ENCODE results near the gene ZBTB7C. TPM values are rescaled to one million over a fixed set of nuclear protein-coding genes. Genes with fewer than 3 reads are reported as not detected.

ZBTB7C gene
- total and polyA plus RNA-seq, 9 of the 15 experiments (the other 6 are each of a cell fraction or from before 2014, with no cell fraction given), result not detected

GRCh38 chr18:48455555-48456478, 46.6 kb upstream of the ZBTB7C start:
- H3K4me2 ChIP-seq (ENCODE audit: insufficient read depth, low read length), result no peak overlapping the region

More at GRCh38 chr18:48455555-48456478, 46.6 kb upstream of the ZBTB7C start:
- no peak for DNase-seq (ENCODE audit: extremely low read depth in 1 of 4, low spot score in 3 of 4)
- CTCF ChIA-PET (ENCODE audit: low intra/inter-chr PET ratio), result no interaction called here
- no peak for FAIRE-seq
- Histone ChIP-seq H3K79me2 (ENCODE audit: control insufficient read depth, insufficient read depth, low read length) (no peaks in the 10 kb centered on the region), H4K20me1 (replicated peaks; ENCODE audit: control insufficient read depth, insufficient read depth, low read length) (no peaks in the 10 kb centered on the region), H3K4me1 (replicated peaks in 1 of 2; ENCODE audit: control insufficient read depth in 2 of 2, insufficient read depth in 2 of 2, low read length in 2 of 2) (no peaks in the 10 kb centered on the region), H3K9me1 (ENCODE audit: control insufficient read depth, insufficient read depth, low read length) (no peaks in the 10 kb centered on the region), H3K4me3 (no peak overlapping the region), H3K9me3 (replicated peaks; ENCODE audit: control insufficient read depth, insufficient read depth, low read depth, low read length) (no peaks in the 10 kb centered on the region), H3K9ac (ENCODE audit: insufficient read depth in 1 of 2, low read depth in 2 of 2, low read length in 2 of 2) (no peak overlapping the region), H2AFZ (ENCODE audit: low read depth, low read length) (no peak overlapping the region), H3K27me3 (ENCODE audit: control insufficient read depth in 2 of 2, insufficient read depth in 2 of 2, low read length in 2 of 2) (peaks cover 3 to 38% of the 10 kb centered on the region in 2 experiments; a peak in 4 of 5 replicates), H3K27ac (ENCODE audit: extremely low read depth, low read depth, low read length) (no peak overlapping the region), H3K36me3 (ENCODE audit: control insufficient read depth, insufficient read depth, low read length) (no peaks in the 10 kb centered on the region)
- TF ChIP-seq, protein P1, sequence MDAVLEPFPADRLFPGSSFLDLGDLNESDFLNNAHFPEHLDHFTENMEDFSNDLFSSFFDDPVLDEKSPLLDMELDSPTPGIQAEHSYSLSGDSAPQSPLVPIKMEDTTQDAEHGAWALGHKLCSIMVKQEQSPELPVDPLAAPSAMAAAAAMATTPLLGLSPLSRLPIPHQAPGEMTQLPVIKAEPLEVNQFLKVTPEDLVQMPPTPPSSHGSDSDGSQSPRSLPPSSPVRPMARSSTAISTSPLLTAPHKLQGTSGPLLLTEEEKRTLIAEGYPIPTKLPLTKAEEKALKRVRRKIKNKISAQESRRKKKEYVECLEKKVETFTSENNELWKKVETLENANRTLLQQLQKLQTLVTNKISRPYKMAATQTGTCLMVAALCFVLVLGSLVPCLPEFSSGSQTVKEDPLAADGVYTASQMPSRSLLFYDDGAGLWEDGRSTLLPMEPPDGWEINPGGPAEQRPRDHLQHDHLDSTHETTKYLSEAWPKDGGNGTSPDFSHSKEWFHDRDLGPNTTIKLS (IDR thresholded peaks at IDR 0.05; ENCODE audit: borderline replicate concordance, low read depth), result no peak
- TF ChIP-seq ZNF12 (CRISPR knock-in tag; IDR thresholded peaks at IDR 0.05) (no peak), E2F6 (IDR thresholded peaks at IDR 0.05; ENCODE audit: borderline replicate concordance in 1 of 2, extremely low read depth in 1 of 2, insufficient read depth in 1 of 2, insufficient read length in 1 of 2, low read depth in 1 of 2, low read length in 1 of 2, poor library complexity in 1 of 2, severe bottlenecking in 1 of 2) (no peak), MLLT1 (IDR thresholded peaks at IDR 0.05) (no peak)
- TF ChIP-seq, protein P2, sequence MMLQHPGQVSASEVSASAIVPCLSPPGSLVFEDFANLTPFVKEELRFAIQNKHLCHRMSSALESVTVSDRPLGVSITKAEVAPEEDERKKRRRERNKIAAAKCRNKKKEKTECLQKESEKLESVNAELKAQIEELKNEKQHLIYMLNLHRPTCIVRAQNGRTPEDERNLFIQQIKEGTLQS (IDR thresholded peaks at IDR 0.05), result 0 out of 2 replicates have a peak, but pooled peaks have one; percentile 13
- TF ChIP-seq, protein P2 (CRISPR knock-in tag; conservative IDR thresholded peaks at IDR 0.05), result no peak
- in situ Hi-C loops (cut with MboI) (no loop called here), intact Hi-C loops (cut with micrococcal nuclease) (no loop called here)
- no peak for ATAC-seq
- POLR2A ChIA-PET, result no interaction called here
- BruUV-seq (replicated peaks), result no TSS peak
- WGBS (ENCODE audit: insufficient coverage, low coverage, missing lambda C conversion rate), result 1% methylated on average over 10 of the region's 13 CpGs

Data from K562 (cell line).